Stimulated activated CD8-positive, alpha-beta memory T cell treated with anti-CD3 and anti-CD28 coated beads, Interleukin-12 subunit alpha, Interleukin-12 subunit beta, amount 100 ng/mL, for 1 hour (primary cell): ENCODE measurements around the gene ITGA7.

ENCODE experiments used
- DNase-seq: peaks from one replicate; pipeline ENCODE4 v3.0.0-alpha.2; 2020; ENCODE audit warnings: low read depth

The ITGA7 gene

DNA sequence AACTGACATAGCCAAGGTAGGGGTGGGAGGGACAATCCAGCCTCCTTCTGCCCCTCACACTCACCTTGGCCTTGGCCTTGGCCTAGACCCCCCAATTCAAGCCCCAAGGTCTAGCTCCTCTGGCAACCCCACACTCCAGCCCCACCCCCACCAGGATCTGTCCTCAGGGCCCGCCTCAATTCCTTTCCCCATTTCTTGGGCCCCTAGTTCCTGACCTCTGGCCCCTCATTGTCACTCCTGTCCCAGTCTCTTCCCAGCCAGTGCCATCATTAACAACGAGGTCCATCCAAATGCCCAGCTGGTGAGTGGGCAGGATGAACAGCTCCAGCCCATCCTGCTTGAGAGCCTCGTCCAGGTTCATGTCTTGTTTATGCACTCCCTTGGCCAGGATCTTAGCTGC is 28.4 kb upstream of the ITGA7 start:
- DNase-seq = no peak

DNA sequence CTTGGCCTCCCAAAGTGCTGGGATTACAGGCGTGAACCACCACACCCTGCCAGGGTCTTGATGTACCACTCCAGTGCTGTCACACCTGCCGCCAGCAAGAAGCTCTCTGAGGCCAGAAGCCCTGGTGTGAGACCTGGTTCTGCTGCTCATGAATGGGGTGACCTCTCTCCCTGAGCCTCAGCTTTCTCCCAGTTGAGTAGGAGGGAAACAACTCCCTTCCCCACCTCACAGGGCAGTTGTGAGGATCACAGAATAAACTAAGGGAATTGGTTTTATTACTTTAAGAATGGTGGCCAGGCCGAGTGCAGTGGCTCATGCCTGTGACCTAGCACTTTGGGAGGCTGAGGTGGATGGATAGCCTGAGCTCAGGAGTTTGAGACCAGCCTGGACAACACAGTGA is 26.9 kb upstream of the ITGA7 start:
- no peak for DNase-seq

DNA sequence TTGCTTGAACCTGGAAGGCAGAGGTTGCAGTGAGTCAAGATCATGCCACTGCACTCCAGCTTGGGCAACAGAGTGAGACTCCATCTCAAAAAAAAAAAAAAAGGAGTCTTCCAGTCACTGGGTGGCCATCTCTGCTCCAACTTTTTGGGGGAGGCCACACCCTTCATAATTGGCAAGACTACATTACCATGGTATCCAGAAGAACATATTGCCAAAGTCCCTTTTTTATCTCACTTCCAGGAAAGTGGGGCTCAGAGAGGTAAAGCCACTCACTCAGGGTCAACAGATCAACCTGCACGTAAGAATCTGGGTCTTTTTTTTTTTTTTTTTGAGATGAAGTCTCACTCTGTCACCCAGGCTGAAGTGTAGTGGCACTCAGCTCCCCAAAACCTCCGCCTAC is 26.2 kb upstream of the ITGA7 start:
- DNase-seq = no peak

DNA sequence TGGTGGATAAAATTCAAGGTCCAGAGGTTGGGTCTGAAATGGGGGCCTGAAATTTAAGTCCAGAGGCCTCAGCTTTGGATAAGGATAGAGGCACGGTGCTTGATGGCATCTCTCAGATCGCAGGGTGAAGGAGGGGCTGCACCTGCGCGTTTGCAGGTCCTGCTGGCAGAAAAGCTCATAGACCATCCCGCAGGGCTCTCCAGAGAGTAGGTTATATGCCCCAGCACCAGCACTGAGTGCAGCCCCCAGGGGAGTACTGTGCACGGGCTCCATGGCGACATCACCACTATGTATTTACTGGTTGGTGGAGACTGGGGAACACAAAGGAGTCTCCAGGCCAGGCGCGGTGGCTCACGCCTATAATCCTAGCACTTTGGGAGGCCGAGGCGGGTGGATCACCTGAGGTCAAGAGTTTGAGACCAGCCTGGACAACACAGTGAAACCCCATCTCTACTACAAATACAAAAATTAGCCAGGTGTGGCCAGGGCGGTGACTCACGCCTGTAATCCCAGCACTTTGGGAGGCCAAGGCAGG is 25.4 kb upstream of the ITGA7 start:
- no peak for DNase-seq

DNA sequence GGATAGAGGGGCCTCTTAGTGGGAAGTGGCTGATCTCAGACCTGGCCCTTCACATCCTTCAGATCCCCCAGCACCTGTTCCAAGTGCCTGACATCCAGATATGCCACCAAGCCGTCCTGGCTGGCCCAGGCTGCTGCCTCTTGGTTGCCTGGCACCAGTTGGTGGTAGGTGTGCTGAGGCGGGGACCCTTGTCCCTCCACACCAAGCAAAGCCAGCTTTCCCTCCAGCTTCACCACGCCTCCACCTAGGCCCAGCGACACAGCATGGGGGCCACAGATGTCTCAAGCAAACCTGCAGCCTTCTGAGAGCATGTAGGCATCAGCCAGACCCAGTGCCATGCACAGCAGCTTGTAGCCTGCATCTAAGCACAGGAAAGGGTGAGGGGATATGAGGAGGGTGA is 24.6 kb upstream of the ITGA7 start:
- DNase-seq = no peak

DNA sequence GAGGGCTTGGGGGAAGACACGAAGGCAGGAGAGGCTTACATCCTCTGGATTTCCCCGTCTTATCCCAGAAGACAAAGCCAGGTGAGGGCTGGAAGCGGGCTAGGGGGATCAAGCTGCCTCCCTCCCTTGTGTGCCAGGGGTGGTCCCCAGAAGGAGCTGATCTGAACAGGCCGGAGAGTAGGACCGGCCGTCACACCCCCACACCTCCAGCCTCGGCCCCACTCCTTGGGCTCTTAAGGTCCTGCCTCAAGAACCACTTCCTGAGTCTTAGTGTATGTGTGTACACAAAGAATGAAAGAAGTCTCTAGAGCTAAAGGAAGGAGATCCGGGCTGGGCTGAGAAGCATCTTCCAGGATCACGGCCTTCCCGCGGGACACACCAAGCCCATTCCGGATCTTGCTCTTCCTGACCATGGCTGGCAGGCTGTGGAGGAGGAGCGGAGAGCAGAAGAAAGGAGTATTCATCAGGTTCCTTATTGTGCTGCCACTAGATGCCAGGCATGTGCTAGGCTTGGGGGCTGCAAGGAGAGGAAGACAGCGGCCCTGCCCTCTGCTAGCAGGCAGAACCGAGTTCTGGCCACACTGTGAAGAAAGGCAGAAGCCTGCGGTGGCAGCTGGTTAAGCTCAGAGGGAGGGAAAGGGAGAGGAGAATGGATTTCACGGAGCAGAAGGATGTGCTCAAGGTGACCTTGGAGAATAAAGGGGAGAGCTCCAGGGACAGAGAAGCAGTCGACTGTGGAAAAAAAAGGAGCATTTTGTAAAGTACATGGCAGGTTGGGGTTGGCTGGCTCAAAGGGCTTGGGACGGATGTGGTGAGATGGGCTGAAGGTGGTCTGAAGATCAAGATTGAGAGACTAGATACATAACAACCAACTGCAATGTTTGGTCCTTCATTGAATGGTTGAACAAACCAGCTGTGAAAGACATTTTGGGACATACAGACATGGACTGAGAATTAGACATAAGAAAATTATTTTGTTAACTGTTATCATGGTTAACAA is 22.4 kb upstream of the ITGA7 start:
- no peak for DNase-seq

DNA sequence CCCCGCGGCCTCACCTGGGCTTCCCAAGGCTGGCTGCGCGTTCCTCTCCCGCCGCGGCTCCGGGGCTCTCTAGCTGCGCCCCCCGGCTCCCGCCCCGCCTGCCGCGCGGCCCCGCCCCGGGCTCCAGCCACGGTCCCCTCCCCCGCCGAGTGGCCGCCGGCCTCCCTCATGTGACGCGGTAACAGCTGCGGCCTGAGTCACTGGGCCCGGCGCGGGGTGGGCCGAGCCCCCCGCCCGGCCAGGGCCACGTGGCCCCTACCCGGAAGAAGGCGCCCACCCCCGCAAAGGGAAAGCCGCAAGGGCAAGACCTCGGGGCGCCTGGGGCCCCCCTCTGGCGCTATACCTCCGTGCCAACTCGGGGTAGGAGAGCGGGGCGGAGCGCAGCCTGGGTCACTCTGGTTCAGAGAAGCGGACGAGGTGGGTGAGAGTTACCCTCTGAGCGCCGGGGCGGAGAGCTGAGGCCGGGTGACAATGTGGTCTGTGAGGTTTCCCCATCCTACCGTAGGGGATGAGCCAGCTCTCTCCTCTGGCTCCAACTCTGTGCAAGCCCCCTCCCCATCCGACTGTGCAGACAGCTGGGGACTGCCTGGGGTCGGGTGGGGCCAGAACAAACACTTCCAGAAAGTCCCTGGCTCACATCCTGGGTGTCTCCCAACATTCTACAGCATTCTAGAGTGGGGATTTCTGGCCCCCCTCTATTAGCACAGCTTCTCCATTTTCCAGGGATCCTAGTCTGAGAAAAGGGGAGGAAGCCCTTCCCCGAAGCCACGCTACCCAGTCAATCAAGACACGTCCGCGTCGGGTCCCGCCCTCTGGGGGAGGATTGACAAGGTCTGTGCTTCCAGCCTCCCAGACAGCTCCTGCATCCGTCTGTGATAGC is 21.5 kb upstream of the ITGA7 start, which contains the start of gene CD63:
Gene CD63 (minus strand): TSS at position 71 of the 880 bp plus-strand sequence. CDS start 668 bp downstream, outside the sequence.
- peak; percentile 39 for DNase-seq

DNA sequence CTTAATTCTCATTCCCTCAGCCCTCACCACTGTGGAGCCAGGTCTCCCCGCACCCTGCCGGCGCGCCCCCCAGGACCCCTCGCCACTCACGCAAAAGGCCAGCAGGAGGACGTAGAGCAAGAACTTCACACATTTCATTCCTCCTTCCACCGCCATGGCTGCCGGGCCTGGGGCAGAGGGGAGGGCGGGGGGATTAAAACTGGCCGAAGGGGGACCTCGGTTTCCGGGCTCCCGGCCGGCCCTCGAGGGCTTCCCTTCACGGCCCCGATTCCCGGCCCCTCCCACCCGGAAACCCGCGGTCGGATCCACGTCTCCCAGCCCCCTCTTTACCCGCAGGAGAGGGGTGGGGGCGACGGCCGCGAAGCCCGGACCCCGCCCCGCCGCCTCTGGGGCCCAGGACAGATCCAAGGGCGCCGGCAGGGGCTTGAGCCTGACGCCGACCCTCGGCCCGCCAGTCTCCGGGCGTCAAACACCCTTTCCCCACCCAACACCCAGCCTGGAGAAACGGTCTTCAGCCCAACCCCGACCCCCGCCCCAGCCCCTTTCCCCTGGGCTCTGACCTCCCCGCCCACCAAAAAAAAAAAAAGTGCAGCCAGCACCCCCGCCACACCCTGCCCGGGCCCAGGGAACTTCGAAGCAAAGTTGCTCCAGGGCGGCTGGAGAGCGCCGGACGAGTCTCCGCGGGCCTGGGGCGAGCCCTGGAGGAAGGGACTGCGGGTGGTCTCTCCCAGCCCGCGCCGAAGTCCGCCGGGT is 20.7 kb upstream of the ITGA7 start:
- DNase-seq = no peak

DNA sequence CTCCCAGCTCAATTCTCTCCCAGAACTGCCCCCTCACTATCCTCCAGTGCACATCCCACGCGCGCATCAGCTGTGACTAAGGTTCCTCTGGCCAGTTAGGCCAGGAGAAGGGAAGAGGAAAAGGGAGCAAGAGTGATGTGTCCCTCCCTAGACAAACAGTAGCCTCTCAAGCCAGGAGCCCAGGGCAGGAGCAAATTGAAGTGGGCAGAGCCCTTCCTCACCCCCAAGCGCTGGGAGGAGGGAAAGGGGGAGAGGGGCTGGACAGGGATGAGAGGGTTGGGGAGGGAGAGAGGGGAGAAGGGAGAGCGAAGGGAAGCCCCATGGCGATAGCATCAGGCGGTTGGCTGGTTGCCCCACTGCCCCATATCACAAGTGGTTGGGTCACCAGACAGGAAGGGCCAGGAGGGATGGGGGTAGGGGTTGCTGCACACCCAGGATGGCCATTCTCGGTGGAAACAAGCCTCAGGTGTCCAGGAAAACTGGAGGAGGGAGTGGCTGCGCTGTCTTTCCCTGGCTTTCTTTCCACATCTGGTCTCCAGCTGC is 20.0 kb upstream of the ITGA7 start:
- DNase-seq = no peak

DNA sequence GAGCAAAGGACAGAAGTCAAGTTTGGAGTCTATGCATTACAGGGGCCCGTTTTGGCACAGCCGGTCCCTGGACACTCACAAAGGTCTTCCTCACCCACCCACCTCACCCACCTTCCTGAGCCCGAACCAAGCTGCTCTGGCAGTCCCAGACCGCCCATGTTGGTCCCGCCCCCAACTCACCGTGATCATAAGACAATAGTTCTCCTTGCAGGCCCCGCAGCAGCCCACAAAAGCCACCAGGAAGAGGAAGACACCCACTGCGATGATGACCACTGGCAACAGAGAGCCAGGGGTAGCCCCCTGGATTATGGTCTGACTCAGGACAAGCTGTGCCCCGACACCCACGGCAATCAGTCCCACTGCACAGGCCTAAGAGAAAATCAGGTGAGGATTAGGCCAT is 19.3 kb upstream of the ITGA7 start:
- no peak for DNase-seq

DNA sequence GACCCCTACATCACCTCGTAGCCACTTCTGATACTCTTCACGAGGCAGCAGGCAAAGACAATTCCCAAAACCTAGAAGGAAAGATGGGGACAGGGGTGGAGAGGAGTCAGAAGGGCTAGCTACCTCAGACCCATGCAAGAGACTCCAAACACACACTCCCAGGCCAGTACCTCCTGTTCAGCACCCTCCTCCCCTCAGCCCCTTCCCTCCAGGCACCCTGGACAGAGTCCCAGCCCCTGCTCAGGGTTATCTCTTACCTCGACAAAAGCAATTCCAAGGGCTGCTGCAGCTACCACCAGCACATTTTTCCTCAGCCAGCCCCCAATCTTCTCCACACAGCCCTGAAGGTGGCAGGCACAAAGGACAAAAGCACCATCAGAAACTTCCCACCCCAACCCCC is 17.9 kb upstream of the ITGA7 start:
- DNase-seq = no peak

DNA sequence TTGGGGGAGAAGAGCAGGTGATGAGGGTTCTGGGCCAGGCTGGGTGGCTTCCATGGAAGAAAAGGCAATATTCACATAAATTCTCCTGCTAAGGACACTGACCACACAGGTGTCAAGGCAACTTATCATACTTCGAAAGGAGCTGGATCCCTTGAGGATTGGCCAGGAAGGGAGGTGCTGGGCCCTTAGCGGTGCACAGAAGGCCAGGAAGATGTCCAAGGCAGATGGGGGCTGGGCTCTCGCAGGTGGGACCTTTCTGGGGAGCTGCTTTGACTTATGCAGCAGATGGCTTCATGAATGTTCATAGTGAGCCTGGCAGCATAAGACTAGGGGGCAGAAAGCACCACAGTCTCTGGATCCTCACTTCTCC is 17.2 kb upstream of the ITGA7 start:
- no peak for DNase-seq

DNA sequence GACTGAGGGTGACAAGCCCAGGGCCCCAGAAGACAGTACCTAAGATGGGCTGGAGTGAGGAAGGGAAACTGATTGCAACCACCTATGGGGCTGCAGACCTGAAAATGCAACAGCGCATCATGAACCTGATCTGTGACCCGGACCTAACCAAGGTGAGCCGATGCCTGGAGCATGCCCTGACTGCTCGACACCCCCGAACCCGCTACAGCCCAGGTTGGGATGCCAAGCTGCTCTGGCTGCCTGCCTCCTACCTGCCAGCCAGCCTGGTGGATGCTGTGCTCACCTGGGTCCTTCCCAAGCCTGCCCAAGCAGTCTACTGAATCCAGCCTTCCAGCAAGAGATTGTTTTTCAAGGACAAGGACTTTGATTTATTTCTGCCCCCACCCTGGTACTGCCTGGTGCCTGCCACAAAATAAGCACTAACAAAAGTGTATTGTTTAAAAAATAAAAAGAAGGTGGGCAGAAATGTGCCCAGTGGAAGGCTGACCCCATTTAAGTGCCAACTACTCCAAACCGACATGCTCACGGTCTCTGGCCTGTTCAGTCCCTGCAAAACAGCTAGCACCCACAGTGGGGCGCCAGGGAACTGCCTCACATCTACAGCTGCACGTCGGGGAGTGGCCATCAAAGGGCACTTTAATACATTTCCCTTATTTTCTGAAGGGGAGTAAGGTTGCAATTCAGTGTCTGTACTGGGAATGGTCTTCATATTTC is 16.7 kb upstream of the ITGA7 start:
- DNase-seq = peak; percentile 50

DNA sequence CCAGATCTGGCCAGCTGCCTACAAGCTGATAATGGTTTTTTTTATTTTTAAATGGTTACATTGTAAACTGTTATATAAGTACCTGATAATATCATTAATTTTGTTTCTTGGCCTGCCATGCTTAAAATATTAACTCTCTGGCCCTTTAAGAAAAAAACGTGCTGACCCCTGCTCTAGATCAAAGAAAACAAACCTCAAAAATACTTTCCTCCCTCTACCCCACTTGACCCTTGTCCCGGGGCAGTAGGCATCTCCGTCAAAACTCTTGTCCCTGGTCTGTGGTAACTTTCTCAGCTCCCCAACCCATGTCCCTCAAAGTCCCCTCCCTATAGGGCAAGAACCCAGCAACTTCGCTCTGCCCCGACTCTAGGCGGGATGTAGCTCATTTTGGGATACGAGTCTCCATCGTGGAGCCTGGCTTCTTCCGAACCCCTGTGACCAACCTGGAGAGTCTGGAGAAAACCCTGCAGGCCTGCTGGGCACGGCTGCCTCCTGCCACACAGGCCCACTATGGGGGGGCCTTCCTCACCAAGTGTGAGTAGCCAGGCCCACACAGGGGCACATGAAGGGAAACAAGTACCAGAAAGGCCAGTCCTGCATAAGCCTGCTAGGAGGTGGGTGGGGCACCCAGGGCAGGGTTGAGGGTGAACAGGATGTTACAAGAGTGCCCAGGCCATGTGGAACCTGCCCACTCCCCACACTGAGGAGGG is 16.0 kb upstream of the ITGA7 start:
- no peak for DNase-seq

DNA sequence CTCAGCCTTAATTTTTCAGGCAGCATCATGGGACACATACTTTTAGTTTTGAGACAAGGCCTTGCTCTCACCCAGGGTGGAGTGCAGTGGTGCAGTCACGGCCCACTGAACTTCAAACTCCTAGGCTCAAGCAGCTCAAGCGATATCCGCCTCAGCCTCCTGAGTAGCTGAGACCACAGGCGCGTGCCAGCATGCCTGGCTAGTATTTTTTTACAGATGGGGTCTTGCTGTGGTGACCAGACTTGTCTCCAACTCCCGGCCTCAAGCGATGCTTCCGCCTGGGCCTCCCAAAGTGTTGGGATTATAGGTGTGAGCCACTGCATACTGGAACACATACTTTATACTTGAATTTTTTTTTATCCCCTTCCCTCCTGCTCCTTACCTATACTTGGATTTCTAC is 15.2 kb upstream of the ITGA7 start:
- DNase-seq = no peak

DNA sequence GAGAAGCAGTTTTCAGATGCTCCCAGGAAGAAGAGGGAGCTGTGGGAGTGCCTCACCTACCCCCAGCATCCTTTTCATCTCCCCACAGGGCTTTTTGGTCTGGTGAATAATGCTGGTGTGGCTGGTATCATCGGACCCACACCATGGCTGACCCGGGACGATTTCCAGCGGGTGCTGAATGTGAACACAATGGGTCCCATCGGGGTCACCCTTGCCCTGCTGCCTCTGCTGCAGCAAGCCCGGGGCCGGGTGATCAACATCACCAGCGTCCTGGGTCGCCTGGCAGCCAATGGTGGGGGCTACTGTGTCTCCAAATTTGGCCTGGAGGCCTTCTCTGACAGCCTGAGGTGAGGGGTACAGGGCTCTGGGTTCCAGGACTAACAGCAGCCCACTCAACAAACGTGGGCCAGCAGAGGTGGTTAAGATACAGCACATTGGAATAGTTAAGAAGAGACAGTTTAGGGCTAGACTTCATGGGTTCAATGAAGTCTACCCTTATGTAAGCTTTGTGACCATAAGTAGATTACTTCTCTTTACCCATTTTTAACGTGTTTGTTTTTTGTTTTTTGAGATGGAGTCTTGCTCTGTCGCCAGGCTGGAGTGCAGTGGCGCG is 14.0 kb upstream of the ITGA7 start:
- no peak for DNase-seq

DNA sequence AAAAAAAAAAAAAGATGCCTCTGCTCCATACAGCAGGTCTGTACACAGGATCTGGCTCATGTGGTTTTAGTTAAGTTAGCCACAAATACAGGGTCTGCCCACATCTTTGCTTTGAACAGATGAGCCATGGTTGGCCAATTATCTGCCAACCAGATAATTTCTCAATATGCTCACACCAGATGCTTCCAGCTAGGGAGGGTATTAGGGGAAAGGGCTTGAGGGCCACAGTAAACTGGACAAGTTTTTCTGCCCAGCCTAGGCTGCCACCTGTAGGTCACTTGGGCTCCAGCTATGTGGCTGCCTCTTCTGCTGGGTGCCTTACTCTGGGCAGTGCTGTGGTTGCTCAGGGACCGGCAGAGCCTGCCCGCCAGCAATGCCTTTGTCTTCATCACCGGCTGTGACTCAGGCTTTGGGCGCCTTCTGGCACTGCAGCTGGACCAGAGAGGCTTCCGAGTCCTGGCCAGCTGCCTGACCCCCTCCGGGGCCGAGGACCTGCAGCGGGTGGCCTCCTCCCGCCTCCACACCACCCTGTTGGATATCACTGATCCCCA is 13.3 kb upstream of the ITGA7 start:
- no peak for DNase-seq

DNA sequence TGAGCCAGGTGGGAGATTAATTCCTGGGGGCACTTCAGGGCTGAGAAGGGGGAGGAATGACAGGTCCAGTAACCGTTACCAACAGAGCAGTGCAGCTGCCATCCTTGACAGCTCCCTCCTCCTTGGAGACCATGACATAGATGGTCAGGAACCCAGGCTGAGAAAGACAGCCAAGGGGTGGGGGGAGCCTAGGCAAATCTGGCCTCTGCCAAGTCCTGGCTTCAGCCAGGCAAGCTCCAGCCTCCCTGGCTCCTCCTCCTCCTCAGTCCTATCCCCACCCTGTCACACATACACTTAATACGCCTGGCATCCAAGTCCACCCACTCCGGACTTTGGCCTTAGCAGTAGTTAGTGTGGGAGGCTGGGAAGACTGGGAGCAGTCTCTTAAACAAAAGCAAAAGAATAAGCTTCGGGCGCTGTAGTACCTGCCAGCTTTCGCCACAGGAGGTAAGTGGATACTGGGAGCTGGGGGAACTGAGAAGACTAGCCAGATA is 12.4 kb upstream of the ITGA7 start, which contains the start of gene RDH5:
Gene RDH5 (plus strand): TSS at position 323 of the 494 bp plus-strand sequence. CDS start 792 bp downstream, outside the sequence.
- no peak for DNase-seq

DNA sequence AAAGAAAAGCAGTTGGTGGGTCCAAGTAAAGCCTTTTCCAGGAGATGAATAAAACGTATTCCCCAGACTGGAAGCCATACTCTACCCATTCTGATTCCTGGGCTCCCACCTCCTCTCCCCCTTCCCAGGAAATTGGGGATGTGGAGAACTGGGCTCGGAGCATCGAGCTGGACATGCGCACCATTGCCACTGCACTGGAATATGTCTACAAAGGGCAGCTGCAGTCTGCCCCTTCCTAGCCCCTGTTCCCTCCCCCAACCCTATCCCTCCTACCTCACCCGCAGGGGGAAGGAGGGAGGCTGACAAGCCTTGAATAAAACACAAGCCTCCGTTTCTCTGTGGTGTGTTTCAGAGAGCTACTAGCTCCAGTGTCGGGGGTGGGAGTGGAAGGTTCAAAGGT is 11.7 kb upstream of the ITGA7 start:
- DNase-seq = no peak
